ENCODE measurements around the gene ARHGAP22.

The ARHGAP22 gene

DNA sequence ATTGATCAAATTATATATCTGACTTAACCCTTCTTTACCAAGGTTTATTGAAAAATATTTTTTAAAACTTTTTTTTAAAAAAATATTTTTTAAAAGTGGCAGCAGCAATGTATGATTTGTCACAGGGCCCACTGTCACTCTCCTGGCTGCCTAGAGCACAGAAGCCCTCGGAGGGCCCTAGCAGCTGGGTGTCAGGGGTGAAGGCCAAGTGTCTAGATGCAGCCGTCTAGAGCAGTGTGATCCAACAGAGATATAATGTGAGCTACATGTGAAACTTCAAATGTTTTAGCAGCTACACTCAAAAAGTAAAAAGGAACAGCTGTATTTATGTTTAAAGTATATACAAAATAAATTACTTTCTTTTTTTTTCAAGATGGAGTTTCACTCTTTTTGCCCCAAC lies 112.7 kb downstream of the ARHGAP22 start:
- no peak for DNase-seq (ENCODE audit: low read depth in 2 of 2)
- TF ChIP-seq, protein P1, sequence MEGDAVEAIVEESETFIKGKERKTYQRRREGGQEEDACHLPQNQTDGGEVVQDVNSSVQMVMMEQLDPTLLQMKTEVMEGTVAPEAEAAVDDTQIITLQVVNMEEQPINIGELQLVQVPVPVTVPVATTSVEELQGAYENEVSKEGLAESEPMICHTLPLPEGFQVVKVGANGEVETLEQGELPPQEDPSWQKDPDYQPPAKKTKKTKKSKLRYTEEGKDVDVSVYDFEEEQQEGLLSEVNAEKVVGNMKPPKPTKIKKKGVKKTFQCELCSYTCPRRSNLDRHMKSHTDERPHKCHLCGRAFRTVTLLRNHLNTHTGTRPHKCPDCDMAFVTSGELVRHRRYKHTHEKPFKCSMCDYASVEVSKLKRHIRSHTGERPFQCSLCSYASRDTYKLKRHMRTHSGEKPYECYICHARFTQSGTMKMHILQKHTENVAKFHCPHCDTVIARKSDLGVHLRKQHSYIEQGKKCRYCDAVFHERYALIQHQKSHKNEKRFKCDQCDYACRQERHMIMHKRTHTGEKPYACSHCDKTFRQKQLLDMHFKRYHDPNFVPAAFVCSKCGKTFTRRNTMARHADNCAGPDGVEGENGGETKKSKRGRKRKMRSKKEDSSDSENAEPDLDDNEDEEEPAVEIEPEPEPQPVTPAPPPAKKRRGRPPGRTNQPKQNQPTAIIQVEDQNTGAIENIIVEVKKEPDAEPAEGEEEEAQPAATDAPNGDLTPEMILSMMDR (IDR thresholded peaks at IDR 0.05; ENCODE audit: low read depth, low read length), result no peak
- no peak overlapping the region for H3K4me3 ChIP-seq (replicated peaks in 1 of 2; ENCODE audit: low read depth in 2 of 2, low read length in 2 of 2)

DNA sequence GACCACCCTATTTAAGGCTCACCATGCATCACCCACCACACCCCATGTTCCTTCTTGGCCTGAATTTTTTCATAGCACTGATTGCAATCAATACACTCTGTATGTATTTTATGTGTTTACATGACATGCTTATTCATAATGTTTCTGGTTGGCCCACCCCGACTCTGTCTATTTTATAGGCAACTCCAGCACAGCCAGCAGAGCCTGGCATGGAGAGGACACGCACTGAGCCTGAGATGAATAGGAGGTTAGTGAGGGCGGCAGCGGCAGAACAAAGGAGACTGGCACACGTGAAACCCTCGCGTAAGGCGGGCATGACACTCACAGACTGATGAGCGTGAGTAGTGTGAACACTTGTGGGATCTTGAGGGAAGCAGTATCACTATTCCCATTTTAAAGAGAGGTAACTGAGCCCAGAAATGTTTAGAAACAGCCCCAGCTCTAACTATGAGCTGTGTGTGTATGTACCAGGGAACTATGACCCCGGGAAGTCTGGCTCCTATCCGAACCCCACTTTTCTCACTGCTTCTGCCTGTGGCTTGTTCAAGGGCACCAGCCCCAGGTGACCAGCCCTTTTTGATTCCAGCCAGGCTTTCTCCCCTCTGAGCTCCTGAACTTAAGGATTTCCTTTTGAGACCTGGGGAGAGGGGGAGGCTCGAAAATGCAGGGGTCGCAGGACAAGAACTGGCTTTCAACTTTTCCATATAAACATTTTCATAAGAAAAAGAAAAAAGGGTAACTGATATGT lies 113.3 kb downstream of the ARHGAP22 start:
- DNase-seq (ENCODE audit: low read depth in 2 of 2), result no peak
- TF ChIP-seq, protein P1 (IDR thresholded peaks at IDR 0.05; ENCODE audit: low read depth, low read length), result no peak

DNA sequence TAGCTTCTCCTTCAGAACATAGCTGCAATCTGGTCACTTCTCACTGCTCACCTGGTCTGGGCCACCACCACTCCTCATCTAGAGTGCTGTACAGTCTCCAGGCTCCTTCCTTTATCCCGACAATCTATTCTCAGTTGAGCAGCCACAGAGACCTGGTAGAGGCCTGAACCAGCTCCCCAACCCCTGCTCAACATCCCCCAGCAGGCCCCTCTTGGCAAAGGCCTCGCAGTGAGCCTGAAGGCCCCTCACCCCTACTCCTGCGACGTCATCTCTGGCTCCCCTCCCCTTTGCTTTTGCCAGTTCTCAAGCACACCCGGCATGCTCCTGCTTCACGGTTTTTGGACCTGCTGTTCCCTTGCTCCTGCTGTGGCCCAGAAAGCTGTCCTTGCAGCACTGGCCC lies 113.9 kb downstream of the ARHGAP22 start:
- no peak for DNase-seq (ENCODE audit: low read depth in 2 of 2)
- TF ChIP-seq, protein P1 (IDR thresholded peaks at IDR 0.05; ENCODE audit: low read depth, low read length), result no peak
- no peak overlapping the region for H3K4me3 ChIP-seq (replicated peaks in 1 of 2; ENCODE audit: low read depth in 2 of 2, low read length in 2 of 2)

More for the DNA sequence above, 113.3 kb downstream of the ARHGAP22 start:
- no peak overlapping the region for H3K4me3 ChIP-seq (replicated peaks in 1 of 2; ENCODE audit: low read depth in 2 of 2, low read length in 2 of 2)

DNA sequence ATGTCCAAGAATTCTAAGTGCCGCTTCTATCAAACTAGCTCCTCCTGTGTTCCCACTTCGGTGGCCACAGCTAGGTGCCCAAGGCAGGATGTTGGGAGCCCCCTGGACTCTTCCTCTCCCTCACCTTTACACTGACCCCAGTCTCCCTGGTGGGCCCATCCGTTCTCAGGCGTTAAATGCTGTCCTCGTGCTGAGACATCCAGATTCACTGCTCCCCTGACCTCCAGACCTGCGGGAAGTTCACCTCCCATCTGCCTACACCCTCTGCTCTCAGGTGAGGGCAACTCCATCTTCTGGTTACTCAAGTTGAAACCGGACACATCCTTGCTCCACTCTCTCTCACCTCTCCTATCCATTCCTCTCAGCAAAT lies 114.3 kb downstream of the ARHGAP22 start:
- no peak overlapping the region for H3K4me3 ChIP-seq (replicated peaks in 1 of 2; ENCODE audit: low read depth in 2 of 2, low read length in 2 of 2)
- no peak for DNase-seq (ENCODE audit: low read depth in 2 of 2)
- TF ChIP-seq, protein P1 (IDR thresholded peaks at IDR 0.05; ENCODE audit: low read depth, low read length), result no peak

DNA sequence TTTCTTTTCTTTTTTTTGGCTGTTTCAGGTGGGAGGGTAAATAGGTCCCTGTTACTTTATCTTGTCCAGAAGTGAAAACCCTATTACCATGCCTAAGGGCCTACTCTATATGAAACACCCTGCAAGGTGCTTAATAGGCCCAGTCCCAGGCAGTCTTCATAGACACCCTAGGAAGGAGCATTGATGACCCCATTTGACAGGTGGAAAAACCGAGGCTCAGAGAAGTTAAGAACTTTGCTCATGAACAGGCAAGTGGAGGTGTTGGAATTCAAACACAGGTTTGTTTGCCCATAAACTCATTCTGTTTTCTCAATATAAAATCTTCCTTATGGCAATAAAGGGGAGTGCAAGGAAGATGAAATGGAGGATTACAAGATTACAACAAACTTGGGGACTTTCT lies 115.8 kb downstream of the ARHGAP22 start:
- TF ChIP-seq, protein P1 (IDR thresholded peaks at IDR 0.05; ENCODE audit: low read depth, low read length), result no peak
- no peak overlapping the region for H3K4me3 ChIP-seq (replicated peaks in 1 of 2; ENCODE audit: low read depth in 2 of 2, low read length in 2 of 2)
- DNase-seq (ENCODE audit: low read depth in 2 of 2), result no peak

DNA sequence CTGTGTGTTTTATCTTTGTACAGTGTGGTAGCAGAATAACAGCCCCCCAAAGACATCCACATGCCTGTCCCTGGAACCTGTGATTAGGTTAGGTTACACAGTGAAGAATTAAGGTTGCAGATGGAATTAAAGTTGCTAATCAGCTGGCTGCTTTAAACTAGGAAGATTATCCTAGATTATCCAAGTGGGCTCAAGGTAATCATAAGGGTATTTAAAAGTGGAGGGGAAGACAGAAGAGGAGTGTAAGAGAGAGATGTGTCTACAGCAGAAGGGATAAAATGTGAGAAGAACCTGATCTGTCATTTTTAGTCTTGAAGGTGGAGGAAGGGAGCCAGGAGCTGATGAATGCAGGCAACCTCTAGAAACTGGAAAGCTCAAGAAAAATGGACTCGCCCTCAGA lies 117.6 kb downstream of the ARHGAP22 start:
- DNase-seq (ENCODE audit: low read depth in 2 of 2), result no peak
- no peak overlapping the region for H3K4me3 ChIP-seq (replicated peaks in 1 of 2; ENCODE audit: low read depth in 2 of 2, low read length in 2 of 2)
- TF ChIP-seq, protein P1 (IDR thresholded peaks at IDR 0.05; ENCODE audit: low read depth, low read length), result no peak

DNA sequence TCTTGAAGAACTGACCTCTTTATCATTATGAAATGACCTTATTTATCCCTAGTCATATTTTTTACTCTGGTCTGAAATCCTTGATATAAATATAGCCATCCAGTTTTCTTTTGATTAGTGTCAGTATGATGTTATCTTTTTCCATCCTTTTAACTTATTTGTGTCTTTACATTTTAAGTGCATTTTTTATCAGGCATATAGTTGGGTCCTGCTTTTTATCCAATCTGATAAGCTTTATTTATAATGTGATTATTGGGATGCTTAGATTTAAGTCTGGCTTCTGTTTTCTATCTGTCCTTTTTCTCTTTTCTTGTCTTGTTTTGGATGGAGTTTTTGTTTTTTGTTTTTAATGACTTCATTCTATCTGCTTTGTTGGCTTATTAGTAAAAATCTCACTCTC lies 119.2 kb downstream of the ARHGAP22 start:
- TF ChIP-seq, protein P1 (IDR thresholded peaks at IDR 0.05; ENCODE audit: low read depth, low read length), result no peak
- no peak overlapping the region for H3K4me3 ChIP-seq (replicated peaks in 1 of 2; ENCODE audit: low read depth in 2 of 2, low read length in 2 of 2)
- no peak for DNase-seq (ENCODE audit: low read depth in 2 of 2)
